ENCODE measurements around the gene COL6A3. TPM values are rescaled to one million over a fixed set of nuclear protein-coding genes. Genes with fewer than 3 reads are reported as not detected.

COL6A3 gene
- total RNA-seq, 1 donor from 2014 or later = 264 TPM

DNA sequence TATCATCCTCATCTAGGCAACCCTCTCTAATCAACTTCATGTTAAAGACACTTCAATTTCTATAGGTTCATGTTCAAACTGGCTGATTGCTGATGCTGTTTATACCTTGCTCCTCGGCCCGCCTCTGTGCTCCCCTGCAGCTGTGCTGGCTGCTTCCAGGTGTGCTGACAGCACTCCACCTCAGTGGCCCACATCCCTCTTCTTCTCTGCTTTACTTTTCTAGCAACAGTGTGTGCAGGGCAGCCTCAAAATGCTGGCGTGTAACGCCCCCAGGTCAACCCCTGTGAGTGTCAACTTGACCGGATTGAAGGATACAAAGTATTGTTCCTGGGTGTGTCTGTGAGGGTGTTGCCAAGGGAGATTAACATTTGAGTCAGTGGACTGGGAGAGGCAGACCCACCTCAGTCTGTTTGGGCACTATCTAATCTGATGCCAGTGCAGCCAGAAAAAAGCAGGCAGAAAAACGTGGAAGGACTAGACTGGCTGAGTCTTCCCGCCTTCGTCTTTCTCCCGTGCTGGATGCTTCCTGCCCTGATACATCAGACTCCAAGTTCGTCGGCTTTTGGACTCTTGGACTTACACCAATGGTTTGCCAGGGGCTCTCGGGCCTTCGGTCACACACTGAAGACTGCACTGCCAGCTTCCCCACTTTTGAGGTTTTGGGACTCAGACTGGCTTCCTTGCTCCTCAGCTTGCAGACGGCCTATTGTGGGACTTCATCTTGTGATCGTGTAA lies 94.7 kb downstream of the COL6A3 start:
- Mint-ChIP-seq H3K27ac (ENCODE audit: unreplicated experiment) (no peak overlapping the region), H3K27me3 (ENCODE audit: low read depth) (no peaks in the 10 kb centered on the region), H3K9me3 (ENCODE audit: low read depth) (peaks cover 4% of the 10 kb centered on the region), H3K36me3 (ENCODE audit: low read depth) (peaks cover 11% of the 10 kb centered on the region), H3K4me1 (ENCODE audit: low read depth) (peaks cover 45% of the 10 kb centered on the region), H3K4me3 (ENCODE audit: unreplicated experiment) (no peak overlapping the region)
- DNase-seq (ENCODE audit: low spot score) = peak; percentile 51
- TF ChIP-seq, protein P1, sequence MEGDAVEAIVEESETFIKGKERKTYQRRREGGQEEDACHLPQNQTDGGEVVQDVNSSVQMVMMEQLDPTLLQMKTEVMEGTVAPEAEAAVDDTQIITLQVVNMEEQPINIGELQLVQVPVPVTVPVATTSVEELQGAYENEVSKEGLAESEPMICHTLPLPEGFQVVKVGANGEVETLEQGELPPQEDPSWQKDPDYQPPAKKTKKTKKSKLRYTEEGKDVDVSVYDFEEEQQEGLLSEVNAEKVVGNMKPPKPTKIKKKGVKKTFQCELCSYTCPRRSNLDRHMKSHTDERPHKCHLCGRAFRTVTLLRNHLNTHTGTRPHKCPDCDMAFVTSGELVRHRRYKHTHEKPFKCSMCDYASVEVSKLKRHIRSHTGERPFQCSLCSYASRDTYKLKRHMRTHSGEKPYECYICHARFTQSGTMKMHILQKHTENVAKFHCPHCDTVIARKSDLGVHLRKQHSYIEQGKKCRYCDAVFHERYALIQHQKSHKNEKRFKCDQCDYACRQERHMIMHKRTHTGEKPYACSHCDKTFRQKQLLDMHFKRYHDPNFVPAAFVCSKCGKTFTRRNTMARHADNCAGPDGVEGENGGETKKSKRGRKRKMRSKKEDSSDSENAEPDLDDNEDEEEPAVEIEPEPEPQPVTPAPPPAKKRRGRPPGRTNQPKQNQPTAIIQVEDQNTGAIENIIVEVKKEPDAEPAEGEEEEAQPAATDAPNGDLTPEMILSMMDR (IDR thresholded peaks at IDR 0.05) = no peak

GRCh38 chr2:237316339-237316738 lies 97.6 kb downstream of the COL6A3 start:
- TF ChIP-seq, protein P1 (IDR thresholded peaks at IDR 0.05) = no peak
- Mint-ChIP-seq H3K4me1 (ENCODE audit: low read depth) (peaks cover 34% of the 10 kb centered on the region), H3K4me3 (ENCODE audit: unreplicated experiment) (no peak overlapping the region), H3K9me3 (ENCODE audit: low read depth) (peaks cover 4% of the 10 kb centered on the region), H3K27ac (ENCODE audit: unreplicated experiment) (peak overlapping the region; percentile 94), H3K27me3 (ENCODE audit: low read depth) (no peaks in the 10 kb centered on the region), H3K36me3 (ENCODE audit: low read depth) (peaks cover 8% of the 10 kb centered on the region)
- no peak for DNase-seq (ENCODE audit: low spot score)

GRCh38 chr2:237315829-237316225 lies 98.1 kb downstream of the COL6A3 start:
- TF ChIP-seq, protein P1 (IDR thresholded peaks at IDR 0.05) = no peak
- Mint-ChIP-seq H3K9me3 (ENCODE audit: low read depth) (peaks cover 4% of the 10 kb centered on the region), H3K27ac (ENCODE audit: unreplicated experiment) (peak overlapping the region; percentile 94), H3K4me3 (ENCODE audit: unreplicated experiment) (no peak overlapping the region), H3K4me1 (ENCODE audit: low read depth) (peaks cover 33% of the 10 kb centered on the region), H3K36me3 (ENCODE audit: low read depth) (peaks cover 8% of the 10 kb centered on the region), H3K27me3 (ENCODE audit: low read depth) (no peaks in the 10 kb centered on the region)
- DNase-seq (ENCODE audit: low spot score) = no peak

GRCh38 chr2:237315170-237315828 lies 98.7 kb downstream of the COL6A3 start:
- Mint-ChIP-seq H3K36me3 (ENCODE audit: low read depth) (peaks cover 8% of the 10 kb centered on the region), H3K4me1 (ENCODE audit: low read depth) (peaks cover 38% of the 10 kb centered on the region), H3K4me3 (ENCODE audit: unreplicated experiment) (no peak overlapping the region), H3K27me3 (ENCODE audit: low read depth) (no peaks in the 10 kb centered on the region), H3K27ac (ENCODE audit: unreplicated experiment) (peak overlapping the region; percentile 94), H3K9me3 (ENCODE audit: low read depth) (peaks cover 4% of the 10 kb centered on the region)
- DNase-seq (ENCODE audit: low spot score) = peak; percentile 90
- TF ChIP-seq, protein P1 (IDR thresholded peaks at IDR 0.05) = peak; percentile 71

- Mint-ChIP-seq H3K4me3 (ENCODE audit: unreplicated experiment) (no peak overlapping the region), H3K27ac (ENCODE audit: unreplicated experiment) (peak overlapping the region; percentile 94), H3K27me3 (ENCODE audit: low read depth) (no peaks in the 10 kb centered on the region), H3K9me3 (ENCODE audit: low read depth) (peaks cover 4% of the 10 kb centered on the region), H3K36me3 (ENCODE audit: low read depth) (peaks cover 8% of the 10 kb centered on the region), H3K4me1 (ENCODE audit: low read depth) (peaks cover 40% of the 10 kb centered on the region)
- TF ChIP-seq, protein P1 (IDR thresholded peaks at IDR 0.05) = no peak
- DNase-seq (ENCODE audit: low spot score) = no peak
These were observed 99.3 kb downstream of the COL6A3 start for GRCh38 chr2:237314681-237315080.

Measured in chondrocyte (in vitro differentiated cells).